ENCODE data around the gene GSTT2B. TPM values are rescaled to one million over a fixed set of nuclear protein-coding genes. Genes with fewer than 3 reads are reported as not detected.
"Not testable (repeated sequence)": the region's sequence is repeated elsewhere in the genome, so short reads cannot be mapped to it uniquely, and the experiment has no call there.

GSTT2B gene
- total RNA-seq, 1 donor from 2014 or later, result 0.44 TPM

DNA sequence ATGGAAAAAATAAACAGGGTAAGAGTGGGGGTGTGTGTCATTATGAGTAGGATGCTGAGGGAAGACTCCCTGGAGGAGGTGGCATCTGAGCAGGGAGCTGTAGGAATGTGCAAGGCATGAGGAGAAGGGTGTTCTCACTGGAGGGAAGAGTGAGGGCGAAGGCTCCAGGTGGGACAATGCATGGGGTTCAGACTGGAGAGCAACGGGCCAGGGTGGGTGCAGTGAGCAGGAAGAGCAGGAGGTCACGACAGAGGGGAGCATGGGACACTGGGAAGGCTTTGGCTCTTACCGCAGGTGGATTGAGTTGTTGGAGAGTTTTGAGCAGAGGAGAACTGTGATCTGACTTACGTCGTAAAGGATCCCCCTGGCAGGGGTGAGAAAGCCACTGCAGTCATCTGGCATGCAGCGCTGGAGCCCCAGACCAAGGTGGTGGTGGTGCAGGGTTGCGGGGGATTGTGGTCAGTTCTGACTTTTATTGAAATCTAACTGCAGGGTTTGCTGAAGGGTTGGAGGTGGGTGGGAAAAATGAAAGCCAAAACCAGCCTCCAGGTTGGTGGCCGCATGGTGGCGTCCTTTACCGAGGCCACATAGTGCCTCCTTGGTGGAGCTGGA, 8.1 kb downstream of the GSTT2B start:
- intact Hi-C loops (cut with micrococcal nuclease), result not testable (repeated sequence)

GRCh38 chr22:23951383-23951782, 9.6 kb downstream of the GSTT2B start:
- intact Hi-C loops (cut with micrococcal nuclease), result not testable (repeated sequence)

GRCh38 chr22:23949764-23950163, 11.2 kb downstream of the GSTT2B start:
- intact Hi-C loops (cut with micrococcal nuclease), result not testable (repeated sequence)

GRCh38 chr22:23947391-23947790, 13.6 kb downstream of the GSTT2B start:
- intact Hi-C loops (cut with micrococcal nuclease), result not testable (repeated sequence)

GRCh38 chr22:23940166-23940565, 20.8 kb downstream of the GSTT2B start:
- intact Hi-C loops (cut with micrococcal nuclease), result not testable (repeated sequence)

GRCh38 chr22:23939017-23939357, 22.0 kb downstream of the GSTT2B start:
- intact Hi-C loops (cut with micrococcal nuclease), result no loop called here

GRCh38 chr22:23938328-23939016, 22.5 kb downstream of the GSTT2B start:
- intact Hi-C loops (cut with micrococcal nuclease), result no loop called here

GRCh38 chr22:23926561-23926960, 34.4 kb downstream of the GSTT2B start:
- intact Hi-C loops (cut with micrococcal nuclease), result no loop called here

DNA sequence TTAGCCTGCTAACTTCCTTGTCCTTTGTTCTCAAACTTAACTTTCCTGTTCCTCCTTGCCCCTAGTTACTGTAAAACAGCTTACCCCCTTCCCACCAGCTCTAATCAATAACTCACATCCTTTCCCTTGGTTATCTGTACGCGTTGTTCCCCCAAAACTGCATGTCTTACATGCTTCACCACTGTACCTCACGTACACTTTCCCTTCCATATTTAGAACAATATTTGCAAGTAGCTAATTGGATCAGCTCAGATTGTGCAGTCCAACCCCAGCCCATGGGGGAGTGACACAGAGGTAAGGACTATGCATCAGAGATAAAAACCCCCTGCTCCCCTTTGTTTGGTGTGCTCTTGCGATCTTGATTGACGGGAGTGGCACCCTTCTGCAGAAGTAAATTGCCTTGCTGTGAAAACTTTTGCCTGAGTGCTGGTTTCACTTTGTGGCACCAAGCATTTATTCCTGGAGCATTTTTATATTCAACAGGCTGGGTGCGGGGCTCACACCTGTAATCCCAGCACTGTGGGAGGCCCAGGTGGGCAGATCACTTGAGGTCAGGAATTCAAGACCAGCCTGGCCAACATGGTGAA, 35.9 kb downstream of the GSTT2B start:
- intact Hi-C loops (cut with micrococcal nuclease), result no loop called here

DNA sequence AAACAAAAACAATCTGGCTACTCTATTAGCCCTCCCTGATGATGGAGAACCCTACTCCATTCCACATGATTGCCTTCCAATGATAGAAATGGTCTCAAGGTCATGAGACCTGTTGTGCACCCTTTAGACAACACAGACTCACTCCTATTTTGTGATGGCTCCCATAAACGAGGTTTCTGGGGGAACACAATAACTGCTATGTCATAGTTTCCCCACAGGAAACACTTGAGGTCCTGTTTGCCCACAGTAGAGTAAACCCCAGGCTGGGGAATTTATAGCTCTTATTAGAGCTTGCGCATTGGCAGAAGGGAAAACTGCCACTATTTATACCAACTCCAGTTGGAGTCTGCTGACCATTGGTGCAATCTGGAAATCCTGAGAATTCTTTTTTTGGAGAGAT, 38.1 kb downstream of the GSTT2B start:
- intact Hi-C loops (cut with micrococcal nuclease), result no loop called here

DNA sequence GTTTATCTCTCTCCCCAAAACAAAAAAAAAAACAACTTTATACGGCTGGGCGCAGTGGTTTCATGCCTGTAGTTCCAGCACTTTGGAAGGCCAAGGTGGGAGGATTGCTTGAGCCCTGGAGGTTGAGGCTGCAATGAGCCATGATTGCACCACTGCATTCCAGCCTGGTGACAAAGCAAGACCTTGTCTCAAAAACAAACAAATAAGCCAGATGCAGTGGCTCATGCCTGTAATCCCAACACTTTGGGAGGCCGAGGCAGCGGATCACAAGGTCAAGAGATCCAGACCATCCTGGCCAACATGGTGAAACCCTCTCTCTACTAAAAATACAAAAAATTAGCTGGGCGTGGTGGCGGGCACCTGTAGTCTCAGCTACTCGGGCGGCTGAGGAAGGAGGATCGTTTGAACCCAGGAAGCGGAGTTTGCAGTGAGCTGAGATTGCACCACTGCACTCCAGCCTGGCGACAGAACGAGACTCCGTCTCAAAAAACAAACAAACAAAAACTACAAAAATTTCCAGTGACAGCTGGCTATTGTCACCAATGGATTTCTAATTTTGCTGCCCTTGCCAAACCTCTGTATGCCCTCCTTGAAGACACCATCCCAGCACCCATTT, 39.3 kb downstream of the GSTT2B start:
- intact Hi-C loops (cut with micrococcal nuclease), result not testable (repeated sequence)

DNA sequence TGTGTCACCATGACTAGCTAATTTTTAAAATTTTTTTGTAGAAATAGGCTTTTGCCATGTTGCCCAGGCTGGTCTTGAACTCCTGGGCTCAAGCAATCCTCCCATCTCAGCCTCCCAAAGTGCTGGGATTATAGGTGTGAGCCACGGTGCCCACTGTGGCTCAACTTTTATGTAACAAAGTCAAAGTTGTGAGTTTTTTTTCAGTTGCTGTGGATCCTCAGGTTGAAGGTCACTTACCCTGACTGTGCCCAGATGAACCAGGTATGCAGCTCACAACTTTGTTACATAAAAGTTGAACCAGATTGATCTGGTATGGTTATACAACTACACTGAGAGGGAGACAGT, 40.8 kb downstream of the GSTT2B start:
- intact Hi-C loops (cut with micrococcal nuclease), result not testable (repeated sequence)

DNA sequence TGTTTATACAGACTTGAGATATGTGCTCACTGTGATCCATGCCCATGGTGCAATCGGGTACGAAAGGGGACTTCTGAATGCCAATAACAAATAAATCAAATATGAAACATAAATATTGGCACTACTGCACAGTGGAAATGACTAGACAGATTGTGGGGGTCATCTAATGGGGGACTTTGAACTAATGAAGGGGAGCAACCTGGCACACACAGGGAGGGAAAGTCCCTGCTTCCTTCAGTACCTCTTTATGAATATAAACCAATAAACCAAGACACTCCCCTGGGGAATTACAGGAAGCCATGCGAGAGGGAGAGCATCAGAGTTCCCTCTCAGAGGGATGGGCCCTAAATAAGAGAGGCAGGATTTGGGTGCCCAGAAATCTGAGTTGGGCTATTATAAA, 45.7 kb downstream of the GSTT2B start:
- intact Hi-C loops (cut with micrococcal nuclease), result loop anchor here (2.0 kb wide), 2 partner anchors 58 to 640 kb away; partner anchors contain the start of genes GUCD1, SLC2A11 and SNRPD3

GRCh38 chr22:23913661-23914353, 47.2 kb downstream of the GSTT2B start:
- intact Hi-C loops (cut with micrococcal nuclease), result loop anchor here (1.0 to 5.0 kb wide), 10 partner anchors 20 to 772 kb away; partner anchors contain the start of genes CABIN1, CHCHD10, DERL3 and GUCD1

DNA sequence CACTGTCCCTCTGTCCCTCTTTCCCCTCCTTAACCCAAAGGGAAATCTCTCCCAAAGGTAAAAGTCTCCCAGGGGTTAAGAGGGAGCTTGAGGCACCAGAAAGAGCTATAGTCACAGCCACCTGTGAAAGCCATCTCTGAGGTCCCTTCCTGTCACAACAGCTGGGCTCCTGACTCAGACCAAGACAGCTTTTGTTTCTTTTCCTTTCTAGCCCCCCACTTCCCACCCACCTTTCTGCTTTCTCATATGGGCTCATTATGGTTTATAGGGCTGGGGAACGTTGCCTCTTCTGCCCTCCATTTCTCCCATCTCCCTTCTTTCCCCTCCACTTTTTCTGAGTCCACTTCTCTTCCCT, 47.7 kb downstream of the GSTT2B start:
- intact Hi-C loops (cut with micrococcal nuclease), result loop anchor here (1.0 to 5.0 kb wide), 4 partner anchors 98 to 771 kb away; partner anchors contain the start of genes CABIN1 and RSPH14

DNA sequence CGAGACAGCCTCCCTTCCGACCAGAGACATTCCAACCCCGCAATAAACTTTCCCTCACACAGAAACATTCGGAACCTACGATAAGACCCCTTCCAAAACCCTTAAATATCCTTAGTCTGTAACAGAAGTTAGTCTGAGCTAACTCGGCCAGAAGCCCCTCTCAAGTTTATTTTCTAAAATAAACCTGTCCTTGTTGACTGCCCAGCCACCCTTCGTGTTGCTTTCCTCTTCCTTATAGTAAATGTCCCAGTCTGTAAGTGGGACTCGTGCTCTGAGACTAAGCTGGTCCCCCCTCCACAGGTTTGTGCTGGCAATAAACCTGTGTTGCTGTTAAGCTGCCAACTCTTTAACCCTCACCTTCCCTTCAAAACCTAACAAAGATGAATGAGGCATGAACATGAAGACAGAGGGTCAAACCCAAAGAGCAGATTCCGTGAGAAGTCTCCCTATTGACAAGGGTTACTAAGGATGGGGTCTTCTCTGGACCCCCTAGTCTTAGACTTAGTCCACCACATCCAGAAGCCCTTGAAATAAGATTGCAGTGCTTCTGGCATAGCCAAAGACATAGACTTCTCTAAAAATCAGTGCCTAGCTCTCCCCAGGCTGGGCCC, 48.6 kb downstream of the GSTT2B start:
- intact Hi-C loops (cut with micrococcal nuclease), result loop anchor here (5.0 kb wide), 2 partner anchors 215 to 770 kb away; partner anchors contain the start of gene RSPH14

- intact Hi-C loops (cut with micrococcal nuclease), result loop anchor here (5.0 kb wide), 2 partner anchors 214 to 769 kb away; partner anchors contain the start of gene RSPH14
These were observed 49.5 kb downstream of the GSTT2B start for GRCh38 chr22:23911318-23911980.

DNA sequence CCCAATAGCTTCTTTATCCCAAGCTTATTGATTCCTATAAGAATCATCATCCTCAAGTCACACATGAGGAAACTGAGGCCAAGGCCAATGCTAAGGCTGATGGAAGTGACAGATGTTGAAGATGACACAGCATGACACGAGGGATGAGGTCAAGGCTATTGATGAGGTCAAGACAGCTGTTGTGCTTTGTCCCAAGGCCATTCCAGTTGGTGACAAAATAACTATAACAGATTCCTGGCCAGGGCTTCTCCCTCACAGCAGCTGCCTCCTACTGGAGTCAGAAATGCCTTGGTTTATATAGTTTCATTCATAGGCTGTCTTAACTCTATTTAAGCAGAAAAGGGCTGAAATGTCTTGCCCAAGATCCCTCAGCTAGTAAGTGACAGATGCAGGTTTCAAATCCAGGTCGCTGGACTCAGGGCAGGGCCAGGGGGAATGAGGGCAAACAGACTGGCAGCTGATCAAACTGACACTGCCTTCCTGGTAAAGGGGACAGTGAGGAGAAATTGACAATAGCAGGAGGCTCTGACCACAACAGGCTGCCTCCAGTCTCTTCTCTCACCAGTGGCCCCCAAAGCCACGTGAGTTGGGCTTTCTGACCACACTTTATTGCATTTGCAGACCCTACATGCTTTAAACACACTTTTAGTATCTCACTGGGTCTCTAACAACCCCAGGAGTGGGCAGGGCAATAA, 50.4 kb downstream of the GSTT2B start:
- intact Hi-C loops (cut with micrococcal nuclease), result loop anchor here (5.0 kb wide), 2 partner anchors 213 to 768 kb away; partner anchors contain the start of gene RSPH14

- intact Hi-C loops (cut with micrococcal nuclease), result no loop called here
These were observed 51.6 kb downstream of the GSTT2B start for GRCh38 chr22:23909296-23909898.

Measured in T-helper 1 cell treated with Interleukin-12 subunit alpha and Interleukin-12 subunit beta and Interleukin-4 antibody, amounts not matched to agents 30 ng/mL and 1 ng/mL, for 36 hours (primary cell).